ENCODE measurements around the gene AHNAK2.
"Not testable (repeated sequence)": the region's sequence is repeated elsewhere in the genome, so short reads cannot be mapped to it uniquely, and the experiment has no call there.

Gene AHNAK2

GRCh38 chr14:104924421-104925213 is 53.6 kb downstream of the AHNAK2 start, which contains the start of gene PLD4:
PLD4 (plus strand) TSS chr14:104924879; CDS start chr14:104927141, 2,262 bp downstream.
- DNase-seq = no peak

- no peak for DNase-seq
Observed at GRCh38 chr14:104923640-104924420, 54.3 kb downstream of the AHNAK2 start.

GRCh38 chr14:104919993-104920315 is 58.2 kb downstream of the AHNAK2 start:
- no peak for DNase-seq

- not testable (repeated sequence) for DNase-seq
Observed at GRCh38 chr14:104919152-104919992, 58.8 kb downstream of the AHNAK2 start.

- no peak for DNase-seq
Observed at GRCh38 chr14:104917993-104918392, 60.2 kb downstream of the AHNAK2 start.

GRCh38 chr14:104917116-104917515 is 61.1 kb downstream of the AHNAK2 start:
- no peak for DNase-seq

GRCh38 chr14:104913435-104913834 is 64.7 kb downstream of the AHNAK2 start:
- DNase-seq = peak; percentile 19

- DNase-seq = no peak
Observed at GRCh38 chr14:104912053-104912452, 66.1 kb downstream of the AHNAK2 start.

- no peak for DNase-seq
Observed at GRCh38 chr14:104908303-104908702, 69.9 kb downstream of the AHNAK2 start.

- DNase-seq = not testable (repeated sequence)
Observed at GRCh38 chr14:104905579-104905933, 72.6 kb downstream of the AHNAK2 start.

GRCh38 chr14:104904650-104905578 is 73.3 kb downstream of the AHNAK2 start:
- DNase-seq = not testable (repeated sequence)

- no peak for DNase-seq
Observed at GRCh38 chr14:104903990-104904389, 74.2 kb downstream of the AHNAK2 start.

- DNase-seq = no peak
Observed at GRCh38 chr14:104900639-104901512, 77.3 kb downstream of the AHNAK2 start.

GRCh38 chr14:104899781-104900180 is 78.4 kb downstream of the AHNAK2 start:
- no peak for DNase-seq

- no peak for DNase-seq
Observed at GRCh38 chr14:104898870-104899510, 79.2 kb downstream of the AHNAK2 start.

GRCh38 chr14:104898195-104898558 is 80.0 kb downstream of the AHNAK2 start:
- no peak for DNase-seq

- DNase-seq = no peak
Observed at GRCh38 chr14:104897330-104898194, 80.6 kb downstream of the AHNAK2 start.

- peak; percentile 78 for DNase-seq
Observed at GRCh38 chr14:104895786-104896661, 82.2 kb downstream of the AHNAK2 start.

Data from NCI-H1092 (cell line).